HCEC 1CT (cell line): Measurements from ENCODE around the gene GOLGA7B.

Experiments
- DNase-seq: peaks from one replicate; pipeline ENCODE4 v3.0.0-alpha.2; 2017

The GOLGA7B gene

DNA sequence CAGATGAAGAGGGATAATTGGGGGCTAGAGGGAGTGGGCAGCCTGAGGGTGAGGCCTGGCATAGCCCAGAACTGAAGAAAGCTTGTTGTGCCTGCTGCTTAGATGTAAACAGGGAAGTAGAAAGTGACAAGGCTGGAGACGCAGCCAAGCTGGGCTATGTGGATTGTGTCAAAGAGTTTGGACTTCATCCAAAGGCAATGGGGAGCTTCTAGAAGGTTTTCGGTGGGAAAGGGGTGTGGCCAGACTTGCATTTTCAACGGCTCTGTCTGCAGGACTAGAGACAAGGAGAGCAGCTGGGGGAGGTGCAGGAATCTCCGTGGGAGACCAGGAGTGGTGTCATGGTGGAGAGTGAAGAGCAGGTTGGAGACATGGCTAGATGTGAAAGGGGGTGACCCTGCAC lies 48.8 kb downstream of the GOLGA7B start:
- no peak for DNase-seq

DNA sequence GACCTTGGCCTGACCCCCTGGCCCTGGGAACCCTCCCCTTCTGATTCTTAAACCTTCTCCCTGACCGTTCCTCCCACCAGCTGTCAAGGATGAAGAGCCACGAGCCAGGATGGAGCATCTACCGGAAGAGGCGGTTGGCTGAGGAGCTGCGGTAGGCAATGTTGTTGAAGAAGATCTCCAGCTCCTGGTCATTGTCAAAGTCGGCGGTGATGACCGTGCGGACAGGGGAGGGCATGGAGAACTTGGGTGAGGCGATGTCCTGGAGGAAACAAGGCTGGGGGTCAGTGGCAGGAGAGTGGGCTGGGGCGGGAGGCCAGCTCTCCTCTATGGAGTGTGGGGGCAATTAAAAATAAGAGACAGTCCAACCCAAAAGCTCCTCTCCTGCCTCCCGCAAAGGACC lies 51.7 kb downstream of the GOLGA7B start:
- no peak for DNase-seq

DNA sequence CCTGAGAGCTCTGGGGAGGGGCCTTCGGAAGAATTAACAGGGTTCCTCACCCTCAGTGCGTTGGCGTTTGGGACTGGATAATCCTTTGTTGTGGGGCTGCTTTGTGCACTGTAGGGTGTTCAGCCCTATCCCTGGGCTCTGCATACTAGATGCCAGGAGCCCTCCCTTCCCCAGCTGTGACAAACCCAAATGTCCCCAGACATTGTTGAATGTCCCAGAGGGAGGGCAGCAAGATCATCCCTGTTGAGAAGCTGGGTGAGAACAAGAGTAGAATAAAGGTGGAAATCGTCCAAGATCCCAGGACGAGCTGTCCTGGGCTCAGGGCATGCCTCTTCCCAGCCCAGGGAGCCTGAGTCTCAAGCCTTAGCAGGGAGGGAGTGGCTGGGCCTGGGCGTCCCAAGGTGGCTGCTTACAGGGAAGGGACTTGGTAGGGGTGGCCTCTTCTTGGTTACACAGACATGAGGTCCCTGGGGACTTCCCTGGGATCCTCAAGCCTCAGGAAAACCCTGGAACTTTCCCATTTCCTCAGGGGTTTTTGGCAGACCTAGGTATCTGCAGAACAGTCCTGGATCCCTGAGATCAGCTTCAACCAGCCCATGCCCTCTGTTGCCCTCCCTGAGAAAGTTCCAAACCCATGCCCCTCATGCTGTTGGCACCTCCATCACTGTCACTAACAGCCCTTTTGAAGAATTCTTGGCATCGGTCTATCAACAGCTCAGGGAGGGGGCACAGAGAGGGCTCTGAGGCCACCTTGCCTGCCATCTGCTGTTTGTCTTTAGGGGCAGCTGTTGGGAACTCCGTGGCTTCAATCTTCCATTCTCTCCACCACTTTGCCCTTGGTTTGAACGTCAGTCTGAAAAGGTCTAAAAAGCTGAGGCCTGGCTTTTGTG lies 53.7 kb downstream of the GOLGA7B start:
- no peak for DNase-seq

DNA sequence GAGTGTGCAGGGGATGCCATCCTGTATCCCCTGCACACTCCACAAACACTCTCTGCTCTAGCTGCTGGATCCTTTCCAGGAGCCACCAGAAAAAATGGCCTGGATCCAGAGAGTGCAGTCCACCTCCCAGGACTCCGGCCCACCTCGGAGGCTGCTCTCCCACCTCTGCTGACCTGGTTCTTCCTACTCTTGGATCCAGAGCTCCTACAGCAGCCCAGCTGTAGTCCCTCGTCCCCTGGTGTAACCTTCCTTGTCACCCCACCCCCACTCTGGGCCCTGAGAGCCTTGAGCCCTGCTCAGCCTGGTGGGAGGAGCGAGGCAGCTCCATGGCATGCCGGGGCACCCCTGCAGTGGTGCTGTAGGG lies 54.4 kb downstream of the GOLGA7B start:
- no peak for DNase-seq

DNA sequence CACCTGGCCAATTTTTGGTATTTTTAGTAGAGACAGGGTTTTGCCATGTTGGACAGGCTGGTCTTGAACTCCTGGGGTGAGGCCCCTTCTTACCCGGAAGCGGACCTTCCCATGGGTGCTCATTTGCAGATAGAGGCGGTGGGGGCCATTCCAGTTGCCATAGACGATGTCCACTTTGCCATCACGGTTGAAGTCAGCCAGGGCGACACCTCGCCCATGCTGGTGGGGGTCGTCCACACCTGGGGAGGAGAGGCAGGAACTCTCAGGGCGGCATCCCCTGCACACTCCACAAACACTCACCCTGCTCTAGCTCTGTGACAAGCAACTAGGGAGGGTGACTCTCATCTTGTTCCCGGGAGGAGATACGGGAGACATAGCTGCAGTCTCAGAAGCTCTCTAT lies 54.9 kb downstream of the GOLGA7B start:
- DNase-seq, result no peak

DNA sequence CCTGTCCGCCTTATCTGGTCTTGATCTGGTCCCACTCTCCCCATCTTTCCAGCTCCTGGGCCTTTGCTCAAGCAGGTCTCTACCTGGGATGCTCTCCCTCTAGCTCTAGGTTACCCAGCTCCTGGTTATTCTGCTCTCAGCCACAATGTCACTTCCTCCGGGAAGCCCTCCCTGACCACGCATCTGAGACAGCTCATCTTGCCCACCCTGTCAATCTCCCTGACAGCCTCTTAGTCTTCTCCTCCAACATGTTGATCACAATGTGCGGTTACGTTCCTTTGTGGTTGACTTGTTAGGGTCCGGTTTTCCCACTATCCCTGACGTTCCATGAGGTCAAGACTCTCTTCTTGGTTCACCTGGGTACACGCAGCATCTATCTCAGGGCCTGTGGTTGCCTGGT lies 55.6 kb downstream of the GOLGA7B start:
- DNase-seq, result no peak

DNA sequence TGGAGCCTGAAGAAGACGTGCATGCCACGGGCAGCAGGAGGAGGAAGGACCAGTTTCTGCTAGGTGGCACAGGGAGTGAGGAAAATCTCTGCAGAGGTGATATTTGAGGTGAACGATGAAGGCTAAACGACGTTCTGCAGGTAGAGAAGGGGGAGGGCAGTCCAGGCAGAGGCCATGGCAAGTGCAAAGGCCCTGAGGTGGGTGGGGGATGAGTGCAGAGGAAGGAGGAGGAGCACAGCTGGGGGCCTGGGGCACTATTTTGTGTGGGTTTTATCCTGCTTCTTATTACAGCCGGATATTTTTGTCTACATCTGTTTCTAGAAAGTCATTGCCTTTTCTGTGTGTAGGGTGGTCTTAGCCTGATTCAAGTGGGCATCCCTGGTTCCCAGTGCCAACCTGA lies 57.6 kb downstream of the GOLGA7B start:
- DNase-seq, result no peak

DNA sequence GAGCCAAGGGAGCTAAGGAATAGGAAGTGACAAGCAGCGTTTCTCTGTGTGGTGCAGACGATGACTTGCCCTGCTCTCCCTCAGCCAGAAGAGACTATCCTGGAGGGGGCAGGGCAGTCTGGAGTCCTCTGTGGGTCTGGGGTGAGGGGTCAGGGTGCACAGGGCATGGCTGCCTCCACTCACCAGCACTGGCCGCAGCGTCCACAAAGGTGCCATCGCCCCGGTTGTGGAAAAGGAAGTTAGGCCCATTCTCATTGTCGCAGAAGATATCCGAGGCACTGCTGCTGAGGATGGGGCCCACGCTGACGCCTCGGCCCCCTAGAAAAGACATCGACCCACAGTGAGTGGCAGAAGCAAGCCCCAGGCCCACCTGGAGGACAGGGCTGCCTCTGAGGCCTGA lies 58.2 kb downstream of the GOLGA7B start:
- no peak for DNase-seq

DNA sequence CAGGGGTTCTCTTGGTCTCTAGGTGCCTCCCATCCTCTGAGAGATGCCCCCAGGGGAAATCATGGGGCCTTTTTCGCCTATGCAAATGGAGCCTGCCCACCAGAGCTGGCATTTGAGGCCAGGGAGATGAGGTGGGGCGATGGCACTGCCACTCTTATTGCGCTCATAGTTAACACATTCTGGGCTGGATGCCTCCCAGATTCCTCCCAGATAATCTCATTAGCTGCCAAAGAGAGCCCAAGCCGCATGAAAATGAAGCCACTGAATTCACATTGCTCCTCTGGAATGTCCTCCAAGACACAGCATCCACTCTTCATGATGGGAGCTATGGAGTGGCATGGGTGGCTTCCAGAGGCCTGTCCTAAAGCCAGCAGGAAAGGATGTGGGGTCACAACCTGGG lies 61.0 kb downstream of the GOLGA7B start:
- no peak for DNase-seq

DNA sequence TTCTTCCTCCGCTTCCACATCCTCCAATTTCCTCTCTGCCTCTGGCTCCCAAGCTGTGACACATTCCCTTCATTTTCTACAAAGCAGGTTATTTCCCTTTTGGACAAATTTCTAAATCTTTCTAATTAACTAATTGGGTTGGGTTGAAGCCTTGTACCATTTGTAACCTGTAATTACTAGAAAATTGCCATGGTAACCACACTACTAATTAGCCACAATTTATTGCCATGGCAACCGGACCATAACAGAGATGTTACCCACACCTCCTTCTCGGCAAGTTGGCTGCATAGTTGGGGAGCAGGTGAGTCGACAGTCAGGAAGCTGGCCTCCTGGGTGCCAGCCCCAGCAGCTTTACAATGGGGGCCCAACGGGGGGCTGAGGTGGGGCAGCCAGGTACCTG lies 61.6 kb downstream of the GOLGA7B start:
- no peak for DNase-seq

DNA sequence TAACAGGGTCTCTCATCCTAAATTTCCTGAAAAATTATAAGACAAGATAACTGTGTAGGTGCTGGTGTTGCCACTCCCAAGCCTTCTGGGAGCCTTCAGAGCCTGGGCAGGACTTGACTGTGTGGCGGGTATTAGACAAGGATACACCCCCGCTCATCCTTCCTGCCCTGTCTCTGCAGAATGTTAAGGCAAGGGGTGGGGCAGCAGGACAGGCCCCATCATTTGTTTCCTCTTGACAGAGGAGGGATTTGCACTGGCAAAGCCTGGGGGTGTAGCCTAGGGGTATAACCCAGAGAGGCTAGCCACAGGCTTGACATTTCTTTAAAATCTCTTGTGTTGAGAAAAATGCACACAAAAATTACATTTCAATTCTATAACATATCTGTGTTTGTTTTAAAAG lies 63.5 kb downstream of the GOLGA7B start:
- no peak for DNase-seq

DNA sequence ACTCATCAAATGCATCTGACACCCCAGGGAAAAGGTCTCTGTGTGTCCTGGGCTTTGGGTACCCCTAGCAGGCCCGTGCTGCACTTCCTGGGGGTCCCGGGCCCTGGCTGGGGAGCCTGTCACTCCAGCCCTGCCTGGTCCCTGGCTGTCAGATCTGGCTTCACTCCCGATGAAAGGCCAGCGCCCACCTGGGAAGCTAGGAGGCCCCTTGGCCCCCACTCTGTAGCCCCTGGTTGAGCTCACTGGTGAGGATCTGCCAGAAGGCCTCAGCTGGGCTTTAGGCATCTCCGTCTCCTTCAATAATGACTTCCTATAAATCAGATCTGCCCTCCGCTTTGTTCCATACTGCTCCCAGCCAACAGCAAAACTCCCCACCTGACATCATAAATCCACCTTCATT lies 64.0 kb downstream of the GOLGA7B start:
- DNase-seq, result no peak

DNA sequence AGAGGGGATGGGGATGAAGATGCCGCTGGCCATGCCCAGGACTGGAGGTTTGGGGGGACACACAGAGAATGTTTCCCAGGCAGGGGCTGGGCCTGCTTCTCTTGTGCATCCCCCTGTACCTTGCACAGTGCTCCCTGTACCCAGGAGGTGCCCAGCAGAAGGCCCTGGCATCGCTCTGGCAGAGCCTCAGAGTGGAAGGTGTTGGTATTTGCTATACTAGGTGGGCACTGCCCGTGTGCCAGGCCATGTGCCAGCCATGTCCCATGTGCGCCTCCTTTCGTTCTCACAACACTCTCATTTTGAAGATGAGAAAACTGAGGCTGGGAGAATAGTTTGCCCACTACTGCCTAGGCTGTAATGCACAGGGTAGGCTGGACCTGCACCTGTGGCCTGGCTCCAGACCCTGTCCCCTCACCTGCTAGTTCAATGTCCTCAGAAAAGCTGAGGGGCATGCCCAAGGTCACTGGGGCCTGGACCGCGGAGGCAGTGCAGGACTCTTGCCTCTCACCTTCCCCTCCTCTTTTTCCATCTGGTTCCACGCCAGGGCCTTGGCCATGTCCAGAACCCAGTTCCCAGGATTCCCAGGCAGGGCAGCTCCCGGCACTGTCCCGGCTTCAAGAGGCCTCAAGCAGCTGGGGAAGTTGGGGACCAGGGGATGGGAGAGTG lies 64.7 kb downstream of the GOLGA7B start:
- no peak for DNase-seq

DNA sequence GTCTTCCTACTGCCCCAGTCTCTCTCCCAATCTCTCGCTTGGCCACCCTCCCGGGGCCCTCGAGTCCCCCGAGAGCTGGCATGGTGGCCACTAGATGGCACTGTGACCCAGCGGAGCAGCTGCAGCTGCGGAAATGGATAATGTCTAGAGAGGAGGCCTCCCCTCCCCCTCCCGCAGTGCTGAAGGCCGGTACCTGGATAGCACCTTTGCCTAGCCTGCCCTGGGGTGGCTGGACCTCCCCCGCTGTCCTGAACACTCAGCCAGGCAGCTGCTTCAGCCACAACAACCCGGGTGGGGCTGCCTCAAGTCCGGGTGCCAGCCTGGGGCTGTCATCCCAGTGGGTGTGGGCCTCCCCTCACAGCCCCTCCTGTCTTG lies 65.2 kb downstream of the GOLGA7B start:
- peak; percentile 36 for DNase-seq

DNA sequence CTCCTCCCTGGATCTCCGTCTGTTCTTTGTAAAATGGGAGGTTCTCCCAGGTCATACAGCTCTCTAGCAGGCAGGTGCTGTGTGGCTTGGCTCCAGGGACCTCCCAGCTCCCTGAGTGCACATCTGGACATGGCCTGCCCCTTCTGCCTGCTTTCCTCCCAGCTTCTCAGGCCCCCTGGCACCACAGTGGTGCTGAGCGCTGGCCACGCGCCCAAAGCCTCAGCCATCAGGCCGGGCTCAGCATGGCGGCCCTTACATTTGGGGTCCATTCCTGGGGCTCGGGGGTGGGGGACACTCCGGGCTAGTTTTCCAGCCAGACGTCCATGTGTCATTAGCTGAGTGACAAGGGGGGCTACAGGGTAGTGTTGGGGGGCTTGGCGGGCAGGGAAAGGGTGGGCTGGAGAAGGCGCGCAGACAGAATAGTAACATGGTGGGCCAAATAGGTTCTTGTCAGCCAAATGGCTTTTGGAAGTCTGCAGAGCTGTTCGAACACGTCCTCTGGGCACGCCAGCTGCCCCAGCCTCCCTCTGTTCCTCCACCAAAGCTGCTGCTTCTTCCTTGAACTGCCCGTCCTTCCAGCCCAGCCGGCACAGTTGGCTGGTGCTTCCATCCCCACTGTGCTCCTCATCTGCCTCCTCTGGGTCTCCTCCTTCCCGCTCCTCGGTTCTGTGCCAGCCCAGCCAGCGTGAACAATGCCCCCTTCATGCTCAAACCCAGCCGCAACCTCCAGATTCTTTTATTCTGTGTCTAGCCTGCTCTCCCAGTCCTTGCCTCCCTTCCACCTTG lies 65.9 kb downstream of the GOLGA7B start:
- DNase-seq, result no peak

DNA sequence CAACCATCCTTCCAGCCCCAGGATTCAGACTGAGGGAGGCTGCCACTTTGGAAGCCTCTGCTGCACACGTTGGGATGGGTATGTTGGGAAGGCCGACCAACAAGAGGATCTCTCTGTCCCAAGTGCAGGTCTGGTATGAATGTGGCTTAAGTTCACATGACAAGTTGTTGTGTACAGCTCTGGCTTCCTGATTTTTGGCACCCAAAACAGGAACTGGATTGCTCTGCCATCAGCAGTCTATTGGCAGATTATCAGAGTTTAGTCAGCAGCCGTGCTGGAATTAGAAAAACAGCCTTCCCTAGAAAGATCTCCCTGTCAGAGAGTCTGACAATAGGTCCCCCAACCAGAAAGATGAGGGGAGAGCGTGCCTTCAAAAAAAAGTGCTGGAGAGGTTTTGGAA lies 66.9 kb downstream of the GOLGA7B start:
- DNase-seq, result peak; percentile 3

DNA sequence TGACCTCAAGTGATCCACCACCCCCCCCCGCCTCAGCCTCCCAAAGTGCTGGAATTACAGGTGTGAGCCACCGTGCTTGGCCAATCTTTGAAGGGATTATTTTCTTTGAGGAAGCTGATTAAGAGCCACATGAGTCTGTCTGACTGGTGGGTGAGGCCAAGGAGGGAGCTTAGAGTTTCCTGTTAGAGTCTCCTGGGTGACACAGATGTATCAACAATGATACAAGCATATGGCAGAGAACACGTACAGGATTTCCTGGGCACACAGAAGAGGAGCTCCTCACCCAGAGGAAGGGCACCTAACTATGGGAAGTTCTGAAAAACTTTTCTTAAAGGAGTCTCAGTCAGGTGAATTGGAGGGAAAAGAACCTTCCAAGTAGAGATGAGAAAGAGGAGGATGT lies 69.4 kb downstream of the GOLGA7B start:
- DNase-seq, result no peak

DNA sequence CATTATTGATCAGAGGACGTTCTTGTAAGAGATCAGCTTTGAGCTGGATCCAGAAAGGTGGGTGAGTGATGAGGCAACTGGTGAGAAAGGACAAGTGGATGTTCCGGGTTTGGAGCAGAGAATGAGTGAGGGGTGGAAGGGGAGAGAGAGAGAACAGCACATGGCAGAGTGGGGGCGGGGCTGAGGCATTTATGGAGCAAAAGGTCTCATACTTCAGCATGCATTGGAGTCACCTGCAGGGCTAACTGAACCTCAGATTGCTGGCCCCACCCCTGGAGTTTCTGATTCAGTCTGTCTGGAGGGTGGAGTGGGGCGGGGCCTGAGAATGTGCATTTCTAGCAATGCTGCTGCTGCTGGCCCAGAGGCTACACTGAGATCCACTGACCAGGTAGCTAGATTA lies 71.2 kb downstream of the GOLGA7B start:
- no peak for DNase-seq
